Measurements from ENCODE around the gene MX1.

The MX1 gene

GRCh38 chr21:41466024-41466820, 40.2 kb downstream of the MX1 start:
- ChIA-PET POLR2A (ENCODE audit: low non-redundant PET) (no interaction called here), CTCF (interaction anchor here (0.6 to 0.7 kb wide), 2 partner anchors 40 to 345 kb away, joined by 3 read pairs; partner anchors contain the start of gene MX1)
- no peak overlapping the region for H3K27ac ChIP-seq
- TF ChIP-seq CTCF (conservative IDR thresholded peaks at IDR 0.05; ENCODE audit: low read depth): no peak
- no peak for DNase-seq (ENCODE audit: low spot score)

- POLR2A ChIA-PET (ENCODE audit: low non-redundant PET): no interaction called here
- DNase-seq (ENCODE audit: low spot score): no peak
- H3K27ac ChIP-seq: no peak overlapping the region
- CTCF ChIA-PET: no interaction called here
- TF ChIP-seq CTCF (conservative IDR thresholded peaks at IDR 0.05; ENCODE audit: low read depth): no peak
Measured at GRCh38 chr21:41470054-41470453, 44.0 kb downstream of the MX1 start.

- TF ChIP-seq CTCF (conservative IDR thresholded peaks at IDR 0.05; ENCODE audit: low read depth): no peak
- no peak for DNase-seq (ENCODE audit: low spot score)
- ChIA-PET CTCF (no interaction called here), POLR2A (ENCODE audit: low non-redundant PET) (no interaction called here)
- H3K27ac ChIP-seq: no peak overlapping the region
Measured at GRCh38 chr21:41472753-41473548, 46.9 kb downstream of the MX1 start.

- no peak for DNase-seq (ENCODE audit: low spot score)
- POLR2A ChIA-PET (ENCODE audit: low non-redundant PET): no interaction called here
- H3K27ac ChIP-seq: no peak overlapping the region
- TF ChIP-seq CTCF (conservative IDR thresholded peaks at IDR 0.05; ENCODE audit: low read depth): no peak
- CTCF ChIA-PET: interaction anchor here (0.8 kb wide), 1 partner anchor 193 kb away, joined by 3 read pairs; no protein-coding TSS in a partner anchor
Measured at GRCh38 chr21:41475714-41476420, 49.8 kb downstream of the MX1 start.

GRCh38 chr21:41477641-41478318, 51.7 kb downstream of the MX1 start:
- DNase-seq (ENCODE audit: low spot score): no peak
- H3K27ac ChIP-seq: no peak overlapping the region
- no peak for TF ChIP-seq CTCF (conservative IDR thresholded peaks at IDR 0.05; ENCODE audit: low read depth)
- POLR2A ChIA-PET (ENCODE audit: low non-redundant PET): no interaction called here
- CTCF ChIA-PET: no interaction called here

Data from RWPE1 (cell line).